Measurements from ENCODE around the gene JPH4.

JPH4 gene

GRCh38 chr14:23522643-23523198 is 55.9 kb downstream of the JPH4 start:
- DNase-seq: no peak

GRCh38 chr14:23521785-23522640 is 56.6 kb downstream of the JPH4 start:
- no peak for DNase-seq

GRCh38 chr14:23520899-23521533 is 57.6 kb downstream of the JPH4 start:
- no peak for DNase-seq

GRCh38 chr14:23518709-23519108 is 59.9 kb downstream of the JPH4 start:
- no peak for DNase-seq

All from NCI-H1930 (cell line).